ENCODE data around the gene WDR48. TPM values are rescaled to one million over a fixed set of nuclear protein-coding genes. Genes with fewer than 3 reads are reported as not detected.

Gene WDR48
- polyA plus RNA-seq, 1 experiment = 20.1 TPM

DNA sequence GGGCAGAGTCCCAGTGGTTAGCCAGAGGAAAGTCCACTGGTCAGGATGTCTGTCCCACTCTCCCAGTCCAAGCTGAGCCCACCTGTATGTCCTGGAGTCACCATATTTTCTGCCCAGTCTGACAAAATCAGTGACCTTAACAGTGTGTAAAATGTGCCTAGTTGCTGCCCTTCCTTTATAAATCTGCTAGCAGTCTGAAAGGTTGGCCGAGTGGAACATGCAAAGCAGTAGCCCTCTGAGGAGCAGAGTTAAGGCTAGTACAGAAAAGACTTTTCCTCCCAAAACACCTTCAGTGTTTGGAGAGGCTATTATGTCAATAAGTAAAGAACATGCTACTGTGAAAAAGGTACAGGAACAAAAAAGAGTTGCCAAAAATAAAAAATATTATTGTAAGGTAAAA, 71.0 kb downstream of the WDR48 start:
- no peak overlapping the region for H3K4me3 ChIP-seq (ENCODE audit: low read depth, low read length)
- ChIA-PET POLR2A (no interaction called here), CTCF (interaction anchor here (0.6 to 11.2 kb wide), 3 partner anchors 41 to 168 kb away, joined by 3 to 300 read pairs (median 3); no protein-coding TSS in a partner anchor)
- TF ChIP-seq, protein P1, sequence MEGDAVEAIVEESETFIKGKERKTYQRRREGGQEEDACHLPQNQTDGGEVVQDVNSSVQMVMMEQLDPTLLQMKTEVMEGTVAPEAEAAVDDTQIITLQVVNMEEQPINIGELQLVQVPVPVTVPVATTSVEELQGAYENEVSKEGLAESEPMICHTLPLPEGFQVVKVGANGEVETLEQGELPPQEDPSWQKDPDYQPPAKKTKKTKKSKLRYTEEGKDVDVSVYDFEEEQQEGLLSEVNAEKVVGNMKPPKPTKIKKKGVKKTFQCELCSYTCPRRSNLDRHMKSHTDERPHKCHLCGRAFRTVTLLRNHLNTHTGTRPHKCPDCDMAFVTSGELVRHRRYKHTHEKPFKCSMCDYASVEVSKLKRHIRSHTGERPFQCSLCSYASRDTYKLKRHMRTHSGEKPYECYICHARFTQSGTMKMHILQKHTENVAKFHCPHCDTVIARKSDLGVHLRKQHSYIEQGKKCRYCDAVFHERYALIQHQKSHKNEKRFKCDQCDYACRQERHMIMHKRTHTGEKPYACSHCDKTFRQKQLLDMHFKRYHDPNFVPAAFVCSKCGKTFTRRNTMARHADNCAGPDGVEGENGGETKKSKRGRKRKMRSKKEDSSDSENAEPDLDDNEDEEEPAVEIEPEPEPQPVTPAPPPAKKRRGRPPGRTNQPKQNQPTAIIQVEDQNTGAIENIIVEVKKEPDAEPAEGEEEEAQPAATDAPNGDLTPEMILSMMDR (IDR thresholded peaks at IDR 0.05; ENCODE audit: insufficient read depth, low read depth, low read length) = no peak
- no peaks in the 10 kb centered on the region for H3K36me3 ChIP-seq (ENCODE audit: control insufficient read depth, insufficient read depth, low read length)
- no peak for DNase-seq (ENCODE audit: low read depth)
- no peaks in the 10 kb centered on the region for H3K27me3 ChIP-seq (ENCODE audit: control insufficient read depth, insufficient read depth, low read length)

- CTCF ChIA-PET = interaction anchor here (0.6 to 11.2 kb wide), 31 partner anchors 8 to 282 kb away, joined by 3 to 300 read pairs (median 5); partner anchors contain the start of genes CX3CR1, GORASP1, TTC21A and XIRP1
- POLR2A ChIA-PET = interaction anchor here (0.6 kb wide), 1 partner anchor 154 kb away, joined by 18 read pairs; no protein-coding TSS in a partner anchor
- Histone ChIP-seq H3K27me3 (ENCODE audit: control insufficient read depth, insufficient read depth, low read length) (no peaks in the 10 kb centered on the region), H3K4me3 (ENCODE audit: low read depth, low read length) (no peak overlapping the region), H3K36me3 (ENCODE audit: control insufficient read depth, insufficient read depth, low read length) (no peaks in the 10 kb centered on the region)
- TF ChIP-seq, protein P1 (IDR thresholded peaks at IDR 0.05; ENCODE audit: insufficient read depth, low read depth, low read length) = peak; percentile 66
- DNase-seq (ENCODE audit: low read depth) = no peak
Measured at GRCh38 chr3:39124876-39125840, 73.3 kb downstream of the WDR48 start.

GRCh38 chr3:39125841-39126500, 74.2 kb downstream of the WDR48 start:
- no peaks in the 10 kb centered on the region for H3K36me3 ChIP-seq (ENCODE audit: control insufficient read depth, insufficient read depth, low read length)
- CTCF ChIA-PET = interaction anchor here (0.7 to 11.2 kb wide), 30 partner anchors 9 to 171 kb away, joined by 3 to 300 read pairs (median 5); partner anchors contain the start of genes CX3CR1, GORASP1, TTC21A and XIRP1
- POLR2A ChIA-PET = interaction anchor here (0.6 kb wide), 1 partner anchor 153 kb away, joined by 18 read pairs; no protein-coding TSS in a partner anchor
- H3K4me3 ChIP-seq (ENCODE audit: low read depth, low read length) = no peak overlapping the region
- TF ChIP-seq, protein P1 (IDR thresholded peaks at IDR 0.05; ENCODE audit: insufficient read depth, low read depth, low read length) = no peak
- no peak for DNase-seq (ENCODE audit: low read depth)
- no peaks in the 10 kb centered on the region for H3K27me3 ChIP-seq (ENCODE audit: control insufficient read depth, insufficient read depth, low read length)

DNA sequence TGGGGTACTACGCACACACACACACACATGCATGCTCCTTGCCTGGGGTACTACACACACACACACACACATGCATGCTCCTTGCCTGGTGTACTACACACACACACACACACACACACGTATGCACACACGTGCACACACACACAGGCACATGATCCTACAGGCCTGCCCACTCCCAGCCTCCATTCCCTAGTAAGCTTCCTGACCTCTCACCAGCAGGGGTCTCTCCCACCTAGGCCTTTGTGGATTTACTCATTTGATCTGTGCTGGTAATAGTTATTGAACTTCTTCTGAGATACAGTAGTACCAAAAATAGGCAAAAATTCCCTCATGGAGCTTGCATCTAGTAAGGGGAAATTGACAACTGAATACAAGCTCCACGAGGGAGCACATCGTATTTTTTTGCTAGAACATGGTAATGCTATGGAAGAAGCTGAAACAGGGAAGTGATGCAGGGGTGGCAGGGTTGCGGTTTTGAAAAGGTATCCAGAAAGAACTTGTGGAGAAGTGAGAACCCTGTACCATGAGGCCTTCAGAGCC, 74.8 kb downstream of the WDR48 start:
- ChIA-PET CTCF (interaction anchor here (0.7 to 11.2 kb wide), 33 partner anchors 10 to 170 kb away, joined by 3 to 300 read pairs (median 5); partner anchors contain the start of genes CX3CR1, GORASP1, TTC21A and XIRP1), POLR2A (no interaction called here)
- no peak overlapping the region for H3K4me3 ChIP-seq (ENCODE audit: low read depth, low read length)

More for the DNA sequence above, 74.8 kb downstream of the WDR48 start:
- Histone ChIP-seq H3K27me3 (ENCODE audit: control insufficient read depth, insufficient read depth, low read length) (no peaks in the 10 kb centered on the region), H3K36me3 (ENCODE audit: control insufficient read depth, insufficient read depth, low read length) (no peaks in the 10 kb centered on the region)
- TF ChIP-seq, protein P1 (IDR thresholded peaks at IDR 0.05; ENCODE audit: insufficient read depth, low read depth, low read length) = peak; percentile 63
- DNase-seq (ENCODE audit: low read depth) = no peak
